Left ventricle myocardium inferior (tissue), 1 donor: Measurements from ENCODE around the gene AUTS2. TPM values are rescaled to one million over a fixed set of nuclear protein-coding genes. Genes with fewer than 3 reads are reported as not detected.
A peak's percentile ranks its signal among the peaks of the same experiment; 100 is the strongest.

Experiments used
- DNase-seq: peaks from one replicate; pipeline ENCODE4 v3.0.0-alpha.2; 2020
- H3K27ac ChIP-seq: fragments of 200-600 bp; replicated peaks from 2 replicates; pipeline ENCODE4 v1.8.0; 2021
- H3K27me3 ChIP-seq: fragments of 200-600 bp; 2 replicates; pipeline ENCODE4 v1.8.0; 2021; ENCODE audit warnings: low read depth
- H3K36me3 ChIP-seq: fragments of 200-600 bp; 2 replicates; pipeline ENCODE4 v1.8.0; 2021
- H3K4me1 ChIP-seq: fragments of 200-600 bp; 2 replicates; pipeline ENCODE4 v1.8.0; 2021
- H3K4me3 ChIP-seq: fragments of 200-600 bp; 2 replicates; pipeline ENCODE4 v1.8.0; 2021; ENCODE audit warnings: mild to moderate bottlenecking, moderate library complexity
- H3K9me3 ChIP-seq: fragments of 200-600 bp; replicated peaks from 2 replicates; pipeline ENCODE4 v1.8.0; 2021
- CTCF ChIP-seq: fragments of 200-600 bp; IDR thresholded peaks from 2 replicates; pipeline ENCODE4 v1.8.0; 2021; ENCODE audit warnings: antibody characterized with exemption, mild to moderate bottlenecking, borderline replicate concordance
- intact Hi-C: fragments of 100-400 bp; cut with micrococcal nuclease; formaldehyde crosslinking; loops from one replicate; pipeline ENCODE4 v1.11.0; 2022
- total RNA-seq: library from RNA; stranded (reverse); fragmentation: NEBNext Ultra II Directional; extraction: Animal tissue kit (Norgen Biotek cat#: 25700); gene quantifications from one replicate; pipeline ENCODE4 v1.2.1, GENCODE V29; 2021
- donor health status: DM: no; HTN: yes; CAD: no; lungs with severe emphysema.

The AUTS2 gene
- total RNA-seq, 1 donor from 2014 or later, result 10.5 TPM

- no peak overlapping the region for H3K27ac ChIP-seq
- H3K4me3 ChIP-seq, result no peak overlapping the region
- no peaks in the 10 kb centered on the region for H3K27me3 ChIP-seq
- peaks cover 35% of the 10 kb centered on the region for H3K4me1 ChIP-seq
- no peak for TF ChIP-seq CTCF
- DNase-seq, result no peak
- intact Hi-C loops, result no loop called here
- H3K36me3 ChIP-seq, result no peaks in the 10 kb centered on the region
- H3K9me3 ChIP-seq, result no peaks in the 10 kb centered on the region
Measured at GRCh38 chr7:69651101-69651590, 52.9 kb downstream of the AUTS2 start.

GRCh38 chr7:69652947-69653701, 54.8 kb downstream of the AUTS2 start:
- H3K4me1 ChIP-seq, result peaks cover 53% of the 10 kb centered on the region
- DNase-seq, result no peak

GRCh38 chr7:69653806-69654205, 55.5 kb downstream of the AUTS2 start:
- peaks cover 53% of the 10 kb centered on the region for H3K4me1 ChIP-seq

More at GRCh38 chr7:69652947-69653701, 54.8 kb downstream of the AUTS2 start:
- Histone ChIP-seq H3K4me3 (no peak overlapping the region), H3K27me3 (no peaks in the 10 kb centered on the region), H3K27ac (no peak overlapping the region), H3K9me3 (no peaks in the 10 kb centered on the region), H3K36me3 (no peaks in the 10 kb centered on the region)
- no peak for TF ChIP-seq CTCF
- intact Hi-C loops, result no loop called here

GRCh38 chr7:69654381-69654780, 56.1 kb downstream of the AUTS2 start:
- TF ChIP-seq CTCF, result no peak
- DNase-seq, result no peak
- H3K4me1 ChIP-seq, result peaks cover 53% of the 10 kb centered on the region
- no peaks in the 10 kb centered on the region for H3K9me3 ChIP-seq
- H3K36me3 ChIP-seq, result no peaks in the 10 kb centered on the region
- H3K4me3 ChIP-seq, result no peak overlapping the region
- peak overlapping the region; percentile 60 for H3K27ac ChIP-seq
- intact Hi-C loops, result no loop called here
- H3K27me3 ChIP-seq, result no peaks in the 10 kb centered on the region

More at GRCh38 chr7:69653806-69654205, 55.5 kb downstream of the AUTS2 start:
- intact Hi-C loops, result no loop called here
- H3K4me3 ChIP-seq, result no peak overlapping the region
- no peak for DNase-seq
- H3K27me3 ChIP-seq, result no peaks in the 10 kb centered on the region
- H3K36me3 ChIP-seq, result no peaks in the 10 kb centered on the region
- H3K27ac ChIP-seq, result peak overlapping the region; percentile 60
- no peaks in the 10 kb centered on the region for H3K9me3 ChIP-seq
- no peak for TF ChIP-seq CTCF

- Histone ChIP-seq H3K27ac (peak overlapping the region; percentile 60), H3K4me1 (peaks cover 53% of the 10 kb centered on the region), H3K9me3 (no peaks in the 10 kb centered on the region), H3K4me3 (no peak overlapping the region), H3K27me3 (no peaks in the 10 kb centered on the region), H3K36me3 (no peaks in the 10 kb centered on the region)
- no peak for TF ChIP-seq CTCF
- DNase-seq, result no peak
- intact Hi-C loops, result no loop called here
Measured at GRCh38 chr7:69654849-69655707, 56.8 kb downstream of the AUTS2 start.
